CD4-positive, alpha-beta T cell treated with Interferon gamma for 1 hour (primary cell): ENCODE data around the gene DNASE1L2.

Experiments
- DNase-seq: peaks from one replicate; pipeline ENCODE4 v3.0.0-alpha.2; 2020

The DNASE1L2 gene

GRCh38 chr16:2204416-2205103 is 31.7 kb upstream of the DNASE1L2 start:
- DNase-seq, result no peak

GRCh38 chr16:2205104-2205966 is 30.9 kb upstream of the DNASE1L2 start, which contains the start of gene MLST8:
TSS of gene MLST8 (plus strand) at chr16:2205454. CDS start at chr16:2206086, 632 bp downstream.
- peak; percentile 89 for DNase-seq

- no peak for DNase-seq
These were observed 30.3 kb upstream of the DNASE1L2 start for GRCh38 chr16:2205967-2206313.

GRCh38 chr16:2206420-2206779 is 29.8 kb upstream of the DNASE1L2 start:
- DNase-seq, result no peak

- DNase-seq, result no peak
These were observed 29.3 kb upstream of the DNASE1L2 start for GRCh38 chr16:2206780-2207433.

- no peak for DNase-seq
These were observed 28.4 kb upstream of the DNASE1L2 start for GRCh38 chr16:2207872-2208271.

- no peak for DNase-seq
These were observed 27.9 kb upstream of the DNASE1L2 start for GRCh38 chr16:2208308-2208707.

GRCh38 chr16:2208772-2209171 is 27.5 kb upstream of the DNASE1L2 start:
- no peak for DNase-seq

- DNase-seq, result no peak
These were observed 26.8 kb upstream of the DNASE1L2 start for GRCh38 chr16:2209258-2210008.

GRCh38 chr16:2210009-2210332 is 26.3 kb upstream of the DNASE1L2 start:
- no peak for DNase-seq

- DNase-seq, result no peak
These were observed 25.6 kb upstream of the DNASE1L2 start, which contains the start of gene BRICD5 for GRCh38 chr16:2210386-2211365. TSS of gene BRICD5 (minus strand) at chr16:2210863. CDS start at chr16:2210833, 30 bp downstream.

GRCh38 chr16:2211923-2212347 is 24.3 kb upstream of the DNASE1L2 start:
- no peak for DNase-seq

- no peak for DNase-seq
These were observed 23.6 kb upstream of the DNASE1L2 start for GRCh38 chr16:2212362-2213324.

- DNase-seq, result no peak
These were observed 22.2 kb upstream of the DNASE1L2 start for GRCh38 chr16:2213817-2214718.

- DNase-seq, result no peak
These were observed 21.6 kb upstream of the DNASE1L2 start, which contains the start of gene PGP for GRCh38 chr16:2214719-2214968. TSS of gene PGP (minus strand) at chr16:2214840. CDS start at chr16:2214777, 63 bp downstream.

GRCh38 chr16:2216330-2216729 is 19.9 kb upstream of the DNASE1L2 start:
- DNase-seq, result no peak

GRCh38 chr16:2223221-2223941 is 12.9 kb upstream of the DNASE1L2 start, which contains the start of gene E4F1:
TSS of gene E4F1 (plus strand) at chr16:2223591. CDS start at chr16:2223614, 23 bp downstream.
- DNase-seq, result peak; percentile 100

- DNase-seq, result no peak
These were observed 12.2 kb upstream of the DNASE1L2 start for GRCh38 chr16:2223942-2224486.
